OCI-LY3 (cell line): ENCODE results near the gene GTF2H1.

Source experiments
- H2AFZ ChIP-seq: fragments of 200-600, 300-600 bp; shearing (Covaris generic); 2 replicates; pipeline ENCODE4 v1.6.0; 2014; ENCODE audit warnings: antibody characterized with exemption, low read depth, low read length
- H3K27ac ChIP-seq: fragments of 200-600, 300-600 bp; sonication (generic); 2 replicates; pipeline ENCODE4 v1.5.1; 2014; ENCODE audit warnings: mild to moderate bottlenecking, low read length, moderate library complexity, mixed read lengths
- H3K27me3 ChIP-seq: fragments of 200-600, 300-600 bp; sonication (generic); 2 replicates; pipeline ENCODE4 v1.6.1; 2014; ENCODE audit warnings: low read depth, low read length, mixed read lengths
- H3K36me3 ChIP-seq: fragments of 200-600, 300-600 bp; sonication (generic); replicated peaks from 2 replicates; pipeline ENCODE3; 2014; ENCODE audit warnings: low read depth, low read length, mixed read lengths
- H3K4me1 ChIP-seq: fragments of 300-600, 200-600 bp; sonication (generic); 2 replicates; pipeline ENCODE4 v1.6.1; 2014; ENCODE audit warnings: low read length, mixed read lengths
- H3K4me2 ChIP-seq: fragments of 200-600, 300-600 bp; sonication (generic); 2 replicates; pipeline ENCODE4 v1.6.1; 2014; ENCODE audit warnings: low read length, mixed read lengths
- H3K4me3 ChIP-seq: fragments of 300-600, 200-600 bp; sonication (generic); 2 replicates; pipeline ENCODE4 v1.5.1; 2014; ENCODE audit warnings: antibody characterized with exemption, mild to moderate bottlenecking, low read length, moderate library complexity
- H3K79me2 ChIP-seq: fragments of 300-600, 200-600 bp; shearing (Covaris generic); 2 replicates; pipeline ENCODE4 v1.6.1; 2014; ENCODE audit warnings: mild to moderate bottlenecking, low read length, mixed read lengths
- H3K9ac ChIP-seq: fragments of 300-600, 200-600 bp; shearing (Covaris generic); 2 replicates; pipeline ENCODE4 v1.6.0; 2014; ENCODE audit warnings: mild to moderate bottlenecking, low read length, moderate library complexity
- H3K9me3 ChIP-seq: fragments of 200-600, 300-600 bp; shearing (Covaris generic); 2 replicates; pipeline ENCODE4 v1.6.1; 2014; ENCODE audit warnings: low read length, mixed read lengths; ENCODE audit not compliant: insufficient read depth
- H4K20me1 ChIP-seq: fragments of 200-600, 300-600 bp; sonication (generic); 2 replicates; pipeline ENCODE4 v1.6.1; 2016; ENCODE audit warnings: low read length, mixed read lengths; ENCODE audit not compliant: insufficient read depth
- EZH2phosphoT487 ChIP-seq: fragments of 200-600 bp; shearing (Covaris generic); IDR thresholded peaks from 2 replicates; pipeline ENCODE4 v1.6.1; 2018; ENCODE audit warnings: antibody characterized with exemption, mixed run types, low read depth
- TF ChIP-seq, protein P1 (sequence below): fragments of 200-600, 300-600 bp; sonication (generic); IDR thresholded peaks from 2 replicates; pipeline ENCODE4 v1.5.1; 2014; ENCODE audit warnings: antibody characterized with exemption, low read length, low read depth

GTF2H1 gene

DNA sequence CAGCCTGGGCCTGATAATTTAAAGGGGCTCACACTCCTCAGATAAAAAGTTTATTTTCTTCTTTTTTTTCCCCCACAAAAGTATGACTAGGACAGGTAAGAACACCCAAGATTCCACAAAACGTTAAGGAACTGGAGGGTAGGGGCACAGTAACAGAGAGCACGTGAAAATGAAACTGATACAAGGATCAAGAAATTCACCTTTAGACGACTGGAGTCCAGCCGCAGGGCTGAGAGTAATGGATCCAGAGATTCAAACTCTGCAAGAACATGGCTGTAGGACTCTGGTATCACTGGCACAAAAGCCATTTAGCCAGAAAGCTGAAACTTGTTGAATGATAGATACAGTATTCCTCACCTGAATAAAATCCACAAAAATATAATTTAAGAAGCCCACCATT, 4.8 kb upstream of the GTF2H1 start:
- Histone ChIP-seq H3K4me1 (peaks cover 50% of the 10 kb centered on the region), H3K79me2 (peaks cover 84% of the 10 kb centered on the region), H2AFZ (no peak overlapping the region), H3K9me3 (no peaks in the 10 kb centered on the region), H3K27me3 (no peaks in the 10 kb centered on the region), H3K27ac (no peak overlapping the region), H3K4me3 (no peak overlapping the region), H3K9ac (no peak overlapping the region), H3K4me2 (no peak overlapping the region), H3K36me3 (peaks cover 23% of the 10 kb centered on the region), H4K20me1 (peaks cover 22% of the 10 kb centered on the region; the same call in 1 of the 2 replicates)
- no peak for TF ChIP-seq EZH2phosphoT487
- TF ChIP-seq, protein P1, sequence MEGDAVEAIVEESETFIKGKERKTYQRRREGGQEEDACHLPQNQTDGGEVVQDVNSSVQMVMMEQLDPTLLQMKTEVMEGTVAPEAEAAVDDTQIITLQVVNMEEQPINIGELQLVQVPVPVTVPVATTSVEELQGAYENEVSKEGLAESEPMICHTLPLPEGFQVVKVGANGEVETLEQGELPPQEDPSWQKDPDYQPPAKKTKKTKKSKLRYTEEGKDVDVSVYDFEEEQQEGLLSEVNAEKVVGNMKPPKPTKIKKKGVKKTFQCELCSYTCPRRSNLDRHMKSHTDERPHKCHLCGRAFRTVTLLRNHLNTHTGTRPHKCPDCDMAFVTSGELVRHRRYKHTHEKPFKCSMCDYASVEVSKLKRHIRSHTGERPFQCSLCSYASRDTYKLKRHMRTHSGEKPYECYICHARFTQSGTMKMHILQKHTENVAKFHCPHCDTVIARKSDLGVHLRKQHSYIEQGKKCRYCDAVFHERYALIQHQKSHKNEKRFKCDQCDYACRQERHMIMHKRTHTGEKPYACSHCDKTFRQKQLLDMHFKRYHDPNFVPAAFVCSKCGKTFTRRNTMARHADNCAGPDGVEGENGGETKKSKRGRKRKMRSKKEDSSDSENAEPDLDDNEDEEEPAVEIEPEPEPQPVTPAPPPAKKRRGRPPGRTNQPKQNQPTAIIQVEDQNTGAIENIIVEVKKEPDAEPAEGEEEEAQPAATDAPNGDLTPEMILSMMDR, result no peak

DNA sequence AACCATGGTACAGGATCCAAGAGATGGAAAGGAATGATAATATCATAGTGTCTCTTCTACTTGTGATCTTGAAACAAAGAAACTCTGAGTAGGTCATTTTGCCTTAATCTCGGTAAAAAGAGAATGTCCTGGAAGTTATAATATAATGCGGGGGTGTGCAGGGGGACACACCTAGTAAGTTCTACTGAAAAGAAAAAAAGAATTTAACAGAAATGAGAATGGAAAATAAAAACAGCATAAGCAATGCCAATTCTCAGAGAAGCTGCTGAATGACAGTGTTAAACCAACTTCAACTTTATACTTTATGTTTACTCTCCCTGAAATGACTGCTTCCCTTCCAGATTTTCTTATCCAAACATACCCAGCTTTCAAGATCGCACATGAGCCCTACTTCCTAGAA, 2.5 kb upstream of the GTF2H1 start:
- H3K79me2 ChIP-seq, result peaks cover 93% of the 10 kb centered on the region
- no peak overlapping the region for H3K27ac ChIP-seq
- H3K4me3 ChIP-seq, result peak overlapping the region; percentile 91
- peaks cover 19% of the 10 kb centered on the region; the same call in 1 of the 2 replicates for H4K20me1 ChIP-seq
- H3K27me3 ChIP-seq, result no peaks in the 10 kb centered on the region
- peaks cover 50% of the 10 kb centered on the region for H3K4me1 ChIP-seq
- no peaks in the 10 kb centered on the region for H3K9me3 ChIP-seq
- H2AFZ ChIP-seq, result no peak overlapping the region
- H3K4me2 ChIP-seq, result peak overlapping the region; percentile 79
- peak overlapping the region; percentile 95 for H3K9ac ChIP-seq
- H3K36me3 ChIP-seq, result peaks cover 23% of the 10 kb centered on the region
- TF ChIP-seq, protein P1, result no peak
- TF ChIP-seq EZH2phosphoT487, result no peak

DNA sequence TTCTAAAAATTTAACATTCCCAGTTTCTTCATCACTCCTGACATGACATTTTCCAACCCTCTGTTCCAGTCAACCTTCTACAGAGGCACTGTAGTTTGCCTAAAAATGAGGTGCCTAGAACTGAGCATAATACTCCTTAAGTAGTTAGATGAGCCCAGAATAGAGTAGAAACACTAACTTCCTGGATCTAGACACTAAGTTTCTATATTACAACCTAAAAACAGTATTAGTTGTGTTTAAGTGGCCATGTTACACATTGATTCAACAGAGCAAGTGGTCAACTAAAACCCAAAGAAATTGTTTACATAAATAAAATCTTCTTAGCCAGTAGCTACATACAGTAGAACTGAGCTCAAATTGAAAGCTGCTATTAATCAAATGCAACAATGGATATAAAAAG, 1.8 kb upstream of the GTF2H1 start:
- peaks cover 45% of the 10 kb centered on the region for H3K4me1 ChIP-seq
- peak overlapping the region; percentile 91 for H3K4me3 ChIP-seq
- peaks cover 18% of the 10 kb centered on the region; the same call in 1 of the 2 replicates for H4K20me1 ChIP-seq
- no peaks in the 10 kb centered on the region for H3K27me3 ChIP-seq
- H2AFZ ChIP-seq, result no peak overlapping the region
- H3K4me2 ChIP-seq, result peak overlapping the region; percentile 79
- H3K27ac ChIP-seq, result peak overlapping the region; percentile 92; the same call in 1 of the 2 replicates
- no peaks in the 10 kb centered on the region for H3K9me3 ChIP-seq
- H3K9ac ChIP-seq, result peak overlapping the region; percentile 95
- H3K36me3 ChIP-seq, result peaks cover 27% of the 10 kb centered on the region
- peaks cover 93% of the 10 kb centered on the region for H3K79me2 ChIP-seq
- TF ChIP-seq, protein P1, result no peak

DNA sequence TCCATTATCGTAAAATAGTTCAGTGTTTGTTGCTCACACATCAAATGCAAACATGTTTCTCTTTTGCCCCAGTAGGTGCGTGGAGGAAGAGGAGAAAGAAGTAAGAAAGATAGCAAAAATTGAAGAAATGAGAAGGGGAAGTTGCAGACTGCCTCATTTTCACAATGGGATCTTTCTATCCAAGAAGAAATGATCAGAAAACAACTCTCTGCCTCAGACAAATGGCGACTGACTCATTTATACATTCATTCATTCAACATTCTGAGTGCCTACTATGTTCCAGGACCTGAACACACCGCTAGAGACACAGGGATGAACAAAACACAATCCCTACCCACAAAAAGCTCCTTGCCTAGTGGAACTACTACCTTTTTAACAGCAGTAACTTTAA, 794 bp upstream of the GTF2H1 start:
- no peaks in the 10 kb centered on the region for H3K9me3 ChIP-seq
- H4K20me1 ChIP-seq, result peaks cover 15% of the 10 kb centered on the region; the same call in 1 of the 2 replicates
- peak overlapping the region; percentile 95 for H3K9ac ChIP-seq
- no peaks in the 10 kb centered on the region for H3K27me3 ChIP-seq
- peaks cover 42% of the 10 kb centered on the region for H3K4me1 ChIP-seq
- peak overlapping the region; percentile 49 for H2AFZ ChIP-seq
- peak overlapping the region; percentile 79 for H3K4me2 ChIP-seq
- TF ChIP-seq, protein P1, result no peak
- no peak for TF ChIP-seq EZH2phosphoT487
- peaks cover 93% of the 10 kb centered on the region for H3K79me2 ChIP-seq
- peaks cover 21% of the 10 kb centered on the region for H3K36me3 ChIP-seq
- peak overlapping the region; percentile 91 for H3K4me3 ChIP-seq
- H3K27ac ChIP-seq, result peak overlapping the region; percentile 92
